GM12892 (cell line): ENCODE data around the gene FOXD2.

Experiments used
- POLR2A ChIP-seq: IDR thresholded peaks from 2 replicates; pipeline ENCODE4 v1.6.1; 2011; ENCODE audit warnings: low read depth, low read length, control low read depth
- POLR2AphosphoS5 ChIP-seq: IDR thresholded peaks from 2 replicates; pipeline ENCODE4 v1.6.1; 2011; ENCODE audit warnings: low read depth, low read length, control low read depth
- TAF1 ChIP-seq: IDR thresholded peaks from 2 replicates; pipeline ENCODE4 v1.6.1; 2011; ENCODE audit warnings: low read depth, mild to moderate bottlenecking, control low read depth, low read length, borderline replicate concordance

DNA sequence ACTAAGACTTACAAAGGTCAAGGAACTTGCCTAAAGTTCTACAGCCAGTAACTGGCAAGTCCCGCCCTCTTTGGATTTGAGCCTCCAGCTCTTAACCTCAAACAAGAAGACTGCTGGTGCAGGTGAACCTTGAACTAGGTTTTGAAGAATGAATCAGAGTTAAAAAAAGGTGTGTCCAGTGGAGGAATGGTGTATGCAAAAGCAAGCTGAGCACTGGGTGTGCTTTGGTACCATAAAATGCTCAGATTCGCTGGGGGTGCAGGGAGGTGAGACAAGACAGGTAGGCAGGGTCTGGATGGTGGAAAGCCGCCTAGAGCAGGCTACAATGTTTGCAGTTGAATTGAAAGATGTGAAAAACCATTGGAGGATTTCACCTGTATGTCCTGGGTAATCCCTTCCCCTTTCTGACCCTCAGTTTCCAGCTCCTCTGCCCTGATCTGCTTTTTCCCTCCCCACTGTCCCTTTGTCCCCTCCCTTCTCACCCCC lies 39.8 kb downstream of the FOXD2 start:
- TF ChIP-seq POLR2AphosphoS5, result no peak
- no peak for TF ChIP-seq POLR2A
- TF ChIP-seq TAF1, result no peak
